Stimulated activated naive CD8-positive, alpha-beta T cell treated with anti-CD3 and anti-CD28 coated beads, Interleukin-15, amount 100 ng/mL, for 72 hours (primary cell): ENCODE measurements around the gene CXCL6.
A peak's percentile ranks its signal among the peaks of the same experiment; 100 is the strongest.

ENCODE experiments used
- ATAC-seq: fragments of 150-1000 bp; cut with Tn5 transposase; 2 replicates; pipeline ENCODE4 v1.10.0; 2021; ENCODE audit warnings: mild to moderate bottlenecking, moderate library complexity
- DNase-seq, 2 donors: peaks; one replicate each; pipeline ENCODE4 v3.0.0; 2021 to 2022
- H3K27ac Mint-ChIP-seq, 2 donors: one replicate each; pipeline ENCODE4 v1.8.0; 2022; ENCODE audit warnings: mild to moderate bottlenecking in 2 of 2, mixed read lengths in 2 of 2, moderate library complexity in 2 of 2
- H3K27me3 Mint-ChIP-seq: one replicate; pipeline ENCODE4 v1.8.0; 2022; ENCODE audit warnings: mixed read lengths
- H3K4me1 Mint-ChIP-seq: one replicate; pipeline ENCODE4 v1.8.0; 2022; ENCODE audit warnings: mild to moderate bottlenecking, mixed read lengths
- H3K4me3 Mint-ChIP-seq, 2 donors: one replicate each; pipeline ENCODE4 v1.8.0; 2022; ENCODE audit warnings: mild to moderate bottlenecking in 2 of 2, mixed read lengths in 2 of 2, moderate library complexity in 1 of 2
- H3K9me3 Mint-ChIP-seq, 2 donors: one replicate each; pipeline ENCODE4 v1.8.0; 2022; ENCODE audit warnings: mixed read lengths in 2 of 2

CXCL6 gene

DNA sequence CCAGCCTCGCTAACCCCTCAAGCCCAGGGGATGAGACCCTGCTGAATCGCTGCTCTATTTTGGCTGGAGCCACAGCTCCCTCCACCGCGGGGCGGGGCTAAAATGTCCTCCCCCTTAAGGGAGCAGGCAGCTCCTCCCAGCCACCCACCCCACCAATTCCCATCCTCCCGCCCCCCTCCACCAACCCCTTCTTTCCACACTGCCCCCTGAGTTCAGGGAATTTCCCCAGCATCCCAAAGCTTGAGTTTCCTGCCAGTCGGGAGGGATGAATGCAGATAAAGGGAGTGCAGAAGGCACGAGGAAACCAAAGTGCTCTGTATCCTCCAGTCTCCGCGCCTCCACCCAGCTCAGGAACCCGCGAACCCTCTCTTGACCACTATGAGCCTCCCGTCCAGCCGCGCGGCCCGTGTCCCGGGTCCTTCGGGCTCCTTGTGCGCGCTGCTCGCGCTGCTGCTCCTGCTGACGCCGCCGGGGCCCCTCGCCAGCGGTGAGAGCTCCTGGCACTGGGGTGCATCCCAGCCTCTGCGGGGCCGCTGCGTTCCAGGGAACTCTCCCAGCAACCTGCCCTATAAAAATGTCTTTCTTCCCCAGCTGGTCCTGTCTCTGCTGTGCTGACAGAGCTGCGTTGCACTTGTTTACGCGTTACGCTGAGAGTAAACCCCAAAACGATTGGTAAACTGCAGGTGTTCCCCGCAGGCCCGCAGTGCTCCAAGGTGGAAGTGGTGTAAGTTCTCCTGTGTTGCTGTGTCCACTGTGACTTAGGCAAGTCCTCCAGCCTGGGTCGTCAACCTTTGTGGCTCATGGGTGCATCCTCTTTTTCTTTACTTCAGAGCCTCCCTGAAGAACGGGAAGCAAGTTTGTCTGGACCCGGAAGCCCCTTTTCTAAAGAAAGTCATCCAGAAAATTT is at the start of gene CXCL6:
Gene CXCL6 (plus strand): TSS at position 306 of the 907 bp plus-strand sequence. CDS start 73 bp downstream, at position 379.
- peak within 1 kb of the TSS in 1 of 2 donors; percentile 10 for H3K4me3 Mint-ChIP-seq
- peaks cover 27% of the 10 kb centered on the region for H3K27me3 Mint-ChIP-seq
- H3K9me3 Mint-ChIP-seq, result no peaks in the 10 kb centered on the region
- peaks cover 5% of the 10 kb centered on the region for H3K4me1 Mint-ChIP-seq
- no peak within 1 kb of the TSS for H3K27ac Mint-ChIP-seq
- DNase-seq (no peak), ATAC-seq (no peak)

DNA sequence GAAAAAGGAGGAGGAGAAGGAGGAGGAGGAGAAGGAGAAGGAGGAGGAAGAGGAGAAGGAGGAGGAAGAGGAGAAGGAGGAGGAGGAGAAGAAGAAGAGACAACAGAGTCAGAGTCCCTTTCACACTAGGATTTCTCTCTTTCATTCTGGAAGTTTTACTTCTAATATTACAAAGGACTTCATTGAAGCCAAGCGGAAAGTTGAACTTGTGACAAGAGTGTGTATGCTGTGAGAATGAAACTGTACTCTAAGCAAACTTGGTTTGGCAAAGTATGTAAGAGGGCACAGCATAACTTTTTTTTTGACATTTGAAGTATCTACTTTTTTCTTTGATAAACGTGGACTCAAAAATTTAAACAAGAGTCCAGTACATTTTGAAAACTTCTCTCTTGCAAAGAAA is 48.1 kb upstream of the CXCL6 start:
- H3K27me3 Mint-ChIP-seq, result peaks cover 5% of the 10 kb centered on the region
- no peak overlapping the region for H3K4me3 Mint-ChIP-seq
- peaks cover 4 to 10% of the 10 kb centered on the region in 2 donors for H3K9me3 Mint-ChIP-seq
- ATAC-seq (no peak), DNase-seq (no peak)
- no peaks in the 10 kb centered on the region for H3K4me1 Mint-ChIP-seq
- H3K27ac Mint-ChIP-seq, result no peak overlapping the region

DNA sequence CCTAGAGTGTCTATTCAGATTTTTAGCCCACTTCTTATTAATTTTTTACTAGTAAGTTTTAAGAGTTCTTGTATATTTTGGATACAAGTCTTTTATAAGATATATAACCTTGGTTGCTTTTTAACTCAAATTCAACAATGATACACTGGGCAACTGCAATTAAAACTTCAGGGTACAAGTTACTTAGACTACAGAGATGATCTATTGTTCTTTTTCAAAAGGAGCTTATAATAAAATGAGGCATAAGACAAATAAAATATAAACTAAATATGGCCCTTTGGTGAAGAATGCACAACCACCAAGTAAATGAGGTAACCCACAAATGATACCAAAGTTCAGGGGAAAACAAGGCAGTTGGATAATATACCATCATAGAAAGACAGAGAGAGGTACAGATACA is 37.6 kb upstream of the CXCL6 start:
- Mint-ChIP-seq H3K27ac (no peak overlapping the region), H3K4me1 (no peaks in the 10 kb centered on the region), H3K9me3 (peaks cover 24 to 25% of the 10 kb centered on the region in 2 donors), H3K4me3 (no peak overlapping the region), H3K27me3 (no peaks in the 10 kb centered on the region)
- DNase-seq (no peak), ATAC-seq (no peak)

DNA sequence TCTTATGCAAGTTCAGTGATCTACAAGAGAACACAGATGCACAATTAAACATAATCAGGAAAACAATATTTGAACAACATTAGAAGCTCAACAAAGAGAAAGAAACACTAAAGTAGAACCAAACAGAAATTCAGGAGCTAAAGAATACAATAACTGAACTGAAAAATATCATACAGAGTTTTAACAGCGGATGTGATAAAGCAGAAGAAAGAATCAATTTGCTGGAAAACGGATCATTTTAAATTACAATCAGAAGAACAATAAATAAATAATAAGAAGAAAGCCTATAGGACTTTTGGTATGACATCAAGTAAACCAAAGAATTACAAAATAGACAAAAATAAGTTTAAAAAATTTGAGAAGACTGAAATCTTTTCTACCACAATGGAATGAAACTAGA is 36.3 kb upstream of the CXCL6 start:
- Mint-ChIP-seq H3K27ac (no peak overlapping the region), H3K4me1 (no peaks in the 10 kb centered on the region), H3K9me3 (peaks cover 20 to 24% of the 10 kb centered on the region in 2 donors), H3K4me3 (no peak overlapping the region), H3K27me3 (no peaks in the 10 kb centered on the region)
- ATAC-seq, result no peak
- DNase-seq, result no peak

DNA sequence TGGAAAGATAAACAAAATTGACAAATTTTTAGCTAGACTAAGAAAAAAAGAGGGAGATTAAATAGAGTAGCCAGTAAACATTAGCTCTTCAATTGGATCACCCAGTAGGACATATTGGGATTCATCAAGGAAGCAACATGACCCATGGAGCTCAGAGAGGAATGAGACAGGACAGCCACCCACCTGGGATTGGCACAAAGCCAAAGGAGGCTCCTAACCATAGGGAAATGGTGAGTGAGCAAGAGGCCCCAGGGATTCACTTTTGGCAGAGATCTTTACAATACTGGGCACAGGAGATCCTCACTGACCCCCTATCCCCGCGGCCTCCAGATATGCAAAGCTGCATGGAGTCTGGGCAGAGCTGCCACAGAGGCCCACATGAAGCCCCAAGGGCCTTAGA is 34.8 kb upstream of the CXCL6 start:
- no peak overlapping the region for H3K27ac Mint-ChIP-seq
- peaks cover 16 to 18% of the 10 kb centered on the region in 2 donors for H3K9me3 Mint-ChIP-seq
- H3K4me3 Mint-ChIP-seq, result no peak overlapping the region
- DNase-seq (no peak), ATAC-seq (no peak)
- no peaks in the 10 kb centered on the region for H3K27me3 Mint-ChIP-seq
- no peaks in the 10 kb centered on the region for H3K4me1 Mint-ChIP-seq

DNA sequence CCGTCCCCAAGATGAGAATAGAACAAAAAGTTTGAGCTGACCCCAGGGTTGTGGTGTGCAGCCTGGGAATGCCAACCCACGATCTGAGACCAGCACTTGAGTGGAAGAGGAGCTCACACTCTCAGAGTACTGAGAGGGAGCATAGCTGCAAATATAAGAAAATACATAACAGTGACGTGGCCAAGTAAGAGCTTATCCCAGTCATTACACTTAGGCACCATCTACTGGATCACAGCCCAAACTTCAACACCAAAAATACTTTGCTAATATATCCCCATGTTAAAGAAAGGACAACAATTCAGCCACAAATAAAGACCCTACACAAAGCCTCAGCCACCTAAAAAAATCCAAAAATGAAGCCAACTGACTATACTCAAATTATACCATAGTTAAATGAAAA is 33.3 kb upstream of the CXCL6 start:
- Mint-ChIP-seq H3K27ac (no peak overlapping the region), H3K4me1 (no peaks in the 10 kb centered on the region), H3K27me3 (no peaks in the 10 kb centered on the region), H3K4me3 (no peak overlapping the region), H3K9me3 (peaks cover 16 to 18% of the 10 kb centered on the region in 2 donors)
- DNase-seq (no peak), ATAC-seq (no peak)

DNA sequence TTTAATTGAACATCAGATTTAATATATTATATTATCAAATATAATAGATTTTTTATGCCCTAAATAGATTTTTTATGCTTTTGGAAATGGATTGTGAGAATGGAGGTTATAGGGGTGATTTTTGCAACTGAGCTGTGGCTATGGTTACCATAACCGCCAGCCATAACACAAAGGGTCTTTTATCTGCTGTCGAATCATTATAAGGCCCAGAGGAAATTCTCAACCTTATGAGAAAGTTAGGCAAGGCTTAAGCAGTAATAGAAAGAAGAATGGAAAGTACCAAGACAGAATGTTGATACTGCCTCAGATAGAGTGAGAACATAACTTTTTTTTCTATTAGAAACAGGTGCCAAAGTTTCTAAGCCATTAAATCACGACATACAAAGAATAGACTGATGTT is 26.3 kb upstream of the CXCL6 start:
- no peaks in the 10 kb centered on the region for H3K4me1 Mint-ChIP-seq
- H3K27me3 Mint-ChIP-seq, result no peaks in the 10 kb centered on the region
- H3K9me3 Mint-ChIP-seq, result no peaks in the 10 kb centered on the region
- H3K4me3 Mint-ChIP-seq, result no peak overlapping the region
- no peak overlapping the region for H3K27ac Mint-ChIP-seq
- ATAC-seq (no peak), DNase-seq (no peak)

DNA sequence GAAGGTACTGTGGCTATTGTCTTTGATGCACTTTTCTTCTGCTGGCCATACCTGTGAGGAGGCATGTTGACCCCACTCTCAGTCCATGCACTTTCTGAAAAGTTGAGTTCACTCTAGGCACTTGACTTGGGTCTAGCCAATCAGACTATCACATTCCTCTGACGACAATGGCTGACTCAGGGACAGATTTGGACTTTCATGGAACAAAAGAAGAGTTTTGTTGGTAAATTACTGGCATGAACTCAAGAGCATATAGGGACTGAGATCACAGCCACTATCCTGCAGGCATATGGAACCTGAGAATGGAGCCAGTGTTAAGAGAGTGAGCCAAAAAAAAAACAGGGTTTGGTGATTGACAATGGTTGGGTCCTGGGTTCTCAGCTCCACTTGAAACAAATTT is 24.6 kb upstream of the CXCL6 start:
- no peaks in the 10 kb centered on the region for H3K27me3 Mint-ChIP-seq
- no peak overlapping the region for H3K27ac Mint-ChIP-seq
- no peaks in the 10 kb centered on the region for H3K4me1 Mint-ChIP-seq
- DNase-seq, result no peak
- ATAC-seq, result no peak
- H3K9me3 Mint-ChIP-seq, result no peaks in the 10 kb centered on the region
- no peak overlapping the region for H3K4me3 Mint-ChIP-seq

DNA sequence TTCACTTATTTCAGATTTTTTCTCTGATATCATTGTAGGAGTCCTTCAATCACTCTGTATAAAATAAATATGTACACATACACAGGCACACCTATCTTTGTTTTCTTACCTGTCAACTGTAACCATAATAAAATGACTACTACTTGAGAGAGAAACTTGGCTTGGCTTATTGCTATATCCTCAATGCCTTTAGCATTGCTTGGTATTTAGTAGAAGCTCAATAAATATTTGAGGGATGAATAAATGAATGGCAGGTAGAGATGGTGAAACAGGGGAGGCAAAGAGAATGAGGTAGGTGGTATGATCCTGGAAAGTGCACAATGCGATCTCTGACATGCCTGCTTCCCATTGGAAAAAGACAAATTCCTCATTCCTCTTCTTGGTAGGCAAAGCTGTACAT is 21.8 kb upstream of the CXCL6 start:
- ATAC-seq (no peak), DNase-seq (no peak)
- no peaks in the 10 kb centered on the region for H3K9me3 Mint-ChIP-seq
- H3K4me1 Mint-ChIP-seq, result no peaks in the 10 kb centered on the region
- no peak overlapping the region for H3K4me3 Mint-ChIP-seq
- no peak overlapping the region for H3K27ac Mint-ChIP-seq
- no peaks in the 10 kb centered on the region for H3K27me3 Mint-ChIP-seq

DNA sequence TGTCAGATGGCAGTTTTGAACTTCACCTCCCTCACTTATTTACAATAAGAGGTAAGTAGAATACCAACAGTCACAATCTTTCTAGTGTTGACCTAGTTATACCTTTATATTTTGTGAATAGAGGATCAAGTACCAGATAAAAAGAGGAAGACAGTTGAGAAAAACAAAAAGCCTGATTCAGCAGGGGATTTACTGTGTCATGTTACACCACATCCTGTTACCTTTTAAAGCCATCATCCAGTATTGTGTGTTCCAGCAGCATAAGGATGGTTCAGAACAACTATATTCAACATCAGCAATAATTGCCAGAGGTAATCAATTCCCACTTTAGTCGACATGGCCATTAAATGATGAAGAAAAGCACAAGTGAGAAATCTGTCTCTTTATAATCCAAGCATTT is 21.3 kb upstream of the CXCL6 start:
- Mint-ChIP-seq H3K27me3 (no peaks in the 10 kb centered on the region), H3K9me3 (no peaks in the 10 kb centered on the region), H3K4me3 (no peak overlapping the region), H3K4me1 (no peaks in the 10 kb centered on the region), H3K27ac (no peak overlapping the region)
- ATAC-seq (no peak), DNase-seq (no peak)

DNA sequence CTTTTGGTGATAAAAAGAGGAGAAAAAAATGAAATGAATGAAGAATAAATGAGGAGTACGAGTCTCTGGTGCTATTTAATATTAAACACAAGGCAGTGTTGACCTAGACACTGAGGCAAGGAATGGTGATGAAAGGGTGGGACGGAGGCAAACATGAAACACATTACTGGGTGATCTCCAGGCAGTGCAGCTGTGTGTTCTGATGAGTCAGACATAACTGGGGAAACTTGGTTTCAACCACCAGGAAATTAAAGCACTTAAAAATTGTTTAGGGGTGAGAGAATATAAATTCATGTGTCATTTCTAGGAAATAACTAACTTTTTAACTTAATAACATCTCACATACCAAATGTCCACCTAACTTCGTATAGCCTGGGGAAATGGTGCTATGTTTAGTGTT is 19.7 kb upstream of the CXCL6 start:
- H3K4me3 Mint-ChIP-seq, result no peak overlapping the region
- ATAC-seq (no peak), DNase-seq (no peak)
- no peaks in the 10 kb centered on the region for H3K4me1 Mint-ChIP-seq
- no peaks in the 10 kb centered on the region for H3K27me3 Mint-ChIP-seq
- H3K27ac Mint-ChIP-seq, result no peak overlapping the region
- no peaks in the 10 kb centered on the region for H3K9me3 Mint-ChIP-seq

DNA sequence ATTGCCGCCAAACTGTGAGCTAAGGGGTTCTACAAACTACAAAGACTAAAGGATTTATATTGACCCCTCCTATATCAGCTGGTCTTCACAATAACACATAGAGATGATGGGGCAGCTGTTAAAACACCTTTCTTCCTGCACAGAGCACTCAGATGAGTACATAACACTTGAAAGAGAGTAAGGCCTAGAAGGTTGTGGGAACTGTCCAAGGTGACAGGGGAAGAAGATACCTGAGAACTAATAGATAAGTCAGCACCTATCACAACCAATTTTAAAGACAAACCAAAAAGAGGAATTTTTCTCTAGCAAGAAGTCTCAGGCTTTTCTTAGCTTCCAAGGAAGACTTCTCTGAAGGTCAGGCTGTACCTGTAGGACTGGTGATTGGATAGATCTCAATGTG is 19.1 kb upstream of the CXCL6 start:
- ATAC-seq (no peak), DNase-seq (no peak)
- no peaks in the 10 kb centered on the region for H3K4me1 Mint-ChIP-seq
- H3K4me3 Mint-ChIP-seq, result no peak overlapping the region
- H3K27me3 Mint-ChIP-seq, result no peaks in the 10 kb centered on the region
- no peaks in the 10 kb centered on the region for H3K9me3 Mint-ChIP-seq
- no peak overlapping the region for H3K27ac Mint-ChIP-seq

DNA sequence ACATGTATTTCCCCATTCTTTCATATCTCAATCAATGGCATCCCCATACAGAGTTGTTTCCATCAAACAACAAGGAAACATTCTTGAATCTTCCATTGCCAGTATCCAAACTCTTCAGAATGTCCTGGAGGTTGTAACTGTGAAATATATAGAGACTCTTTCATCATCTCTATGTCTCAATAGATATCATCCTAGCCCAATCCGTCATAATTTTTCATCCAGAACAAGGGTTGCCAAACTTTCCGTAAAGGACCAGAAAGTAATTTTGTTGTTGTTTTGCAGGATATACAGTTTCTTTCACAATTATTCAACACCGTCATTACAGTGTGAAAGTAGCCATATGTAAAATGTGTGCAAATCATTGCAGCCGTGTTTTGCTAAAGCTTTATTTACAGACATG is 15.2 kb upstream of the CXCL6 start:
- H3K4me3 Mint-ChIP-seq, result no peak overlapping the region
- no peak for DNase-seq
- no peak overlapping the region for H3K27ac Mint-ChIP-seq
- H3K27me3 Mint-ChIP-seq, result no peaks in the 10 kb centered on the region
- no peak for ATAC-seq
- no peaks in the 10 kb centered on the region for H3K9me3 Mint-ChIP-seq
- no peaks in the 10 kb centered on the region for H3K4me1 Mint-ChIP-seq

DNA sequence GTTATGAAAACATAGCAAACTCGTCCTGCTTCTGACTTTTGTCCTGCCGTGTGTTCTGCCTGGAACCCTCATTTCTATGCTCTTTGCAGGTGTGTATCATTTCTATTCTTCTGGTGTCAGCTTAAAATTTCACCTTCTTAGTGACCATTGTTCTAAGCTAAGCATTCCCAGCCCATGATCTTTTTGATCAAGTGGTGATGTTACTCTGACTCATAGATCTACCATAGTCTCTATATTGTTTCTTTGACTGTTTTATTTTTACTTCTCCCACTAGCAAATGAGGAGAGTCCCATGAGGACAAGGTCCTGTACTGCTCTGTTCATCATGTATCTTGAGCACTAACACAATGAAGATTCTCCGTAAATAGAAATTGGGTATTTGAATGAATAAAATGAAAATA is 14.1 kb upstream of the CXCL6 start:
- Mint-ChIP-seq H3K9me3 (peaks cover 0 to 5% of the 10 kb centered on the region in 2 donors), H3K27me3 (no peaks in the 10 kb centered on the region), H3K4me1 (no peaks in the 10 kb centered on the region), H3K27ac (no peak overlapping the region), H3K4me3 (no peak overlapping the region)
- ATAC-seq (no peak), DNase-seq (no peak)

DNA sequence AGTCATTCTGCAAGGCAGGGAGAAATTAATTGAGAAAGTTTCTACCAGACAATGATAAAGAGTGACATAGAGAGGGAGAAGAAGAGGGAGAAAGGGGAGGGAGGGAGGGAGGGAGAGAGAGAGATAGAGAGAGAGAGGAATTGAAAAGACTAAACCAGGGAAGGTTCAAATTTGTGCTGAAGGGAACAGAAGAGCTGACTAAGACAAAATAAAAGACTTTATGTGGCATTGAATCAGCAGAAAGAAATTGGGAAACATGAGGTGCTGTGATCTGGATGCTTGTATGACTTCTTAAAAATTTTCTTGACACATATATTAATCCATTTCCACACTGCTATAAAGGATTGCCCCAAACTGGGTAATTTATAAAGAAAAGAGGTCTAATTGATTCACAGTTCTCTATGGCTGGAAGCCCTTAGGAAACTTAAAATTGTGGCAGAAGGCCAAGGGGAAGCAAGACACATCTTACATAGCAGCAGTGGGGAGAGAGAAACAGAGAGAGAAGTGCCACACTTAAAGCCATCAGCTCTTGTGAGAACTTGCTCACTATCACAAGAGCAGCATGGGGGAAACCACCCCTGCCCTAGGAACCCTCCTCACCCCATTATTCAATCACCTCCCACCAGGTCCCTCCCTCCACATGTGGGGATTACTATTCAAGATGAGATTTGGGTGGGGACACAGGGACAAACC is 13.5 kb upstream of the CXCL6 start:
- no peak overlapping the region for H3K27ac Mint-ChIP-seq
- ATAC-seq, result no peak
- no peaks in the 10 kb centered on the region for H3K27me3 Mint-ChIP-seq
- H3K4me3 Mint-ChIP-seq, result no peak overlapping the region
- no peak for DNase-seq
- no peaks in the 10 kb centered on the region for H3K4me1 Mint-ChIP-seq
- H3K9me3 Mint-ChIP-seq, result peaks cover 0 to 5% of the 10 kb centered on the region in 2 donors

DNA sequence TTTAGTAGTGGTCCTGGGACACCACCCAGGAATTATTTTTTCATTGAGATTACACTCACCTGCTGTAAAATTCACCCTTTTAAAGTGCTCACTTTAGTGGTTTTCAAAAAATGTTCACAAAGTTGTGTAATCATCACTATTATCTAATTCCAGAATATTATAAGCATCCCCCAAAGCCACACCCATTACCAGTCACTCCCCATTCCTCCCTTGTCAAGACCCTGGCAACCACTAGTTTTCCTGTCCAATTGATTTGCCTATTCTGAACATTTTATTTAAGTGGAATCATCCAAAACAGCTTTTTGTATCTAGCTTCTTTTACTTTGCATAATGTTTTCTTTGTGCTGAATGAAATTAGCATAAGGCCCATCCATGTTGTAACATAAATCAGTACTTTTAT is 12.7 kb upstream of the CXCL6 start:
- Mint-ChIP-seq H3K4me1 (no peaks in the 10 kb centered on the region), H3K4me3 (no peak overlapping the region), H3K27me3 (no peaks in the 10 kb centered on the region), H3K27ac (no peak overlapping the region), H3K9me3 (peaks cover 0 to 5% of the 10 kb centered on the region in 2 donors)
- DNase-seq, result no peak
- ATAC-seq, result no peak
